HG03520 (cell line): ENCODE data around the gene PCCA.
"Not testable (repeated sequence)": the region's sequence is repeated elsewhere in the genome, so short reads cannot be mapped to it uniquely, and the experiment has no call there.

ENCODE experiments used
- ATAC-seq: cut with Tn5 transposase; IDR thresholded peaks from one replicate; pipeline ENCODE4 v1.9.1; 2021; ENCODE audit warnings: mild to moderate bottlenecking, moderate library complexity; ENCODE audit not compliant: unreplicated experiment

The PCCA gene

GRCh38 chr13:100301418-100301817 is 212.5 kb downstream of the PCCA start:
- no peak for ATAC-seq

- ATAC-seq, result no peak
Measured at GRCh38 chr13:100302391-100302790, 213.5 kb downstream of the PCCA start.

- no peak for ATAC-seq
Measured at GRCh38 chr13:100304229-100304628, 215.3 kb downstream of the PCCA start.

GRCh38 chr13:100305398-100305797 is 216.5 kb downstream of the PCCA start:
- ATAC-seq, result no peak

- ATAC-seq, result no peak
Measured at GRCh38 chr13:100306030-100306429, 217.1 kb downstream of the PCCA start.

GRCh38 chr13:100306434-100306999 is 217.6 kb downstream of the PCCA start:
- no peak for ATAC-seq

- ATAC-seq, result no peak
Measured at GRCh38 chr13:100314132-100314910, 225.4 kb downstream of the PCCA start.

GRCh38 chr13:100315522-100315921 is 226.6 kb downstream of the PCCA start:
- no peak for ATAC-seq

- ATAC-seq, result not testable (repeated sequence)
Measured at GRCh38 chr13:100318473-100318872, 229.6 kb downstream of the PCCA start.

GRCh38 chr13:100323937-100324336 is 235.0 kb downstream of the PCCA start:
- no peak for ATAC-seq

- ATAC-seq, result no peak
Measured at GRCh38 chr13:100330662-100331061, 241.8 kb downstream of the PCCA start.

- ATAC-seq, result no peak
Measured at GRCh38 chr13:100333141-100333540, 244.2 kb downstream of the PCCA start.

GRCh38 chr13:100334214-100334613 is 245.3 kb downstream of the PCCA start:
- ATAC-seq, result no peak

GRCh38 chr13:100336795-100337516 is 248.1 kb downstream of the PCCA start:
- no peak for ATAC-seq

GRCh38 chr13:100338275-100338674 is 249.4 kb downstream of the PCCA start:
- ATAC-seq, result no peak

- ATAC-seq, result no peak
Measured at GRCh38 chr13:100339411-100339940, 250.6 kb downstream of the PCCA start.

GRCh38 chr13:100340865-100341264 is 252.0 kb downstream of the PCCA start:
- no peak for ATAC-seq

GRCh38 chr13:100341327-100341726 is 252.4 kb downstream of the PCCA start:
- ATAC-seq, result no peak

- no peak for ATAC-seq
Measured at GRCh38 chr13:100344544-100344943, 255.7 kb downstream of the PCCA start.

- ATAC-seq, result no peak
Measured at GRCh38 chr13:100347968-100348367, 259.1 kb downstream of the PCCA start.

- ATAC-seq, result no peak
Measured at GRCh38 chr13:100349594-100349993, 260.7 kb downstream of the PCCA start.

- ATAC-seq, result no peak
Measured at GRCh38 chr13:100350601-100351000, 261.7 kb downstream of the PCCA start.
